GM13976 (cell line): ENCODE data around the gene ASB13.

Experiments
- DNase-seq: peaks from one replicate; pipeline ENCODE4 v3.0.0; 2012; ENCODE audit warnings: low spot score
- CTCF ChIP-seq: IDR thresholded peaks from 2 replicates; pipeline ENCODE4 v1.5.1; 2012; ENCODE audit warnings: borderline replicate concordance, mild to moderate bottlenecking; ENCODE audit not compliant: insufficient read depth; ENCODE audit errors: extremely low read depth, missing control alignments, control extremely low read depth
- in situ Hi-C: fragments of 300-500 bp; cut with MboI; formaldehyde crosslinking; loops from one replicate; pipeline ENCODE4 v1.12.0; 2022; ENCODE audit warnings: low sequenced_read_pairs, mixed read lengths, inconsistent platforms; ENCODE audit not compliant: unreplicated experiment

Gene ASB13

GRCh38 chr10:5619362-5620211 lies 46.8 kb downstream of the ASB13 start:
- no peak for TF ChIP-seq CTCF
- DNase-seq, result no peak
- in situ Hi-C loops, result loop anchor here (5.0 to 25.0 kb wide), 2 partner anchors 177 to 782 kb away; partner anchors contain the start of gene AKR1E2

GRCh38 chr10:5618829-5619228 lies 47.6 kb downstream of the ASB13 start:
- DNase-seq, result no peak
- in situ Hi-C loops, result loop anchor here (25.0 kb wide), 1 partner anchor 782 kb away; the partner anchor contains the start of gene AKR1E2
- no peak for TF ChIP-seq CTCF

GRCh38 chr10:5618042-5618441 lies 48.4 kb downstream of the ASB13 start:
- DNase-seq, result no peak
- no peak for TF ChIP-seq CTCF
- in situ Hi-C loops, result loop anchor here (25.0 kb wide), 1 partner anchor 781 kb away; the partner anchor contains the start of gene AKR1E2

- no peak for DNase-seq
- no peak for TF ChIP-seq CTCF
- in situ Hi-C loops, result loop anchor here (25.0 kb wide), 1 partner anchor 780 kb away; the partner anchor contains the start of gene AKR1E2
Observed at GRCh38 chr10:5617521-5617920, 48.9 kb downstream of the ASB13 start.

GRCh38 chr10:5616836-5617235 lies 49.6 kb downstream of the ASB13 start:
- in situ Hi-C loops, result loop anchor here (25.0 kb wide), 1 partner anchor 780 kb away; the partner anchor contains the start of gene AKR1E2

GRCh38 chr10:5616046-5616445 lies 50.3 kb downstream of the ASB13 start:
- DNase-seq, result no peak
- in situ Hi-C loops, result loop anchor here (25.0 kb wide), 1 partner anchor 779 kb away; the partner anchor contains the start of gene AKR1E2
- TF ChIP-seq CTCF, result no peak

More at GRCh38 chr10:5616836-5617235, 49.6 kb downstream of the ASB13 start:
- TF ChIP-seq CTCF, result no peak
- DNase-seq, result no peak
